Keratinocyte (primary cell): Measurements from ENCODE around the gene PPFIBP2. TPM values are rescaled to one million over a fixed set of nuclear protein-coding genes. Genes with fewer than 3 reads are reported as not detected.

Experiments used
- DNase-seq: peaks from one replicate; pipeline ENCODE4 v3.0.0-alpha.2; 2011; ENCODE audit warnings: low read depth, missing footprints, low spot score
- FAIRE-seq: peaks from 2 replicates; lab custom pipeline; 2011; peaks lifted over from hg19 to GRCh38; lab: Jason Lieb, UNC
- H2AFZ ChIP-seq: 2 replicates; pipeline ENCODE4 v1.6.0; 2012; ENCODE audit warnings: low read length, control low read depth, inconsistent platforms; ENCODE audit not compliant: control insufficient read depth
- H3K27ac ChIP-seq: 2 replicates; pipeline ENCODE4 v1.5.1; 2011; ENCODE audit warnings: low read length; ENCODE audit not compliant: control insufficient read depth, insufficient read depth
- H3K27me3 ChIP-seq: 3 replicates; pipeline ENCODE4 v1.6.0; 2011; ENCODE audit warnings: low read length; ENCODE audit not compliant: control insufficient read depth, insufficient read depth; ENCODE audit errors: extremely low read depth
- H3K36me3 ChIP-seq, 2 experiments: 2 replicates in 1 of 2; 3 replicates in 1 of 2; pipeline ENCODE4 v1.5.1; 2011; ENCODE audit warnings: low read length in 2 of 2, mild to moderate bottlenecking in 1 of 2; ENCODE audit not compliant: control insufficient read depth in 2 of 2, insufficient read depth in 2 of 2; ENCODE audit errors: extremely low read depth in 1 of 2
- H3K4me1 ChIP-seq: 3 replicates; pipeline ENCODE4 v1.5.1; 2011; ENCODE audit warnings: low read length; ENCODE audit not compliant: control insufficient read depth, insufficient read depth; ENCODE audit errors: extremely low read depth
- H3K4me2 ChIP-seq: 3 replicates; pipeline ENCODE4 v1.6.0; 2011; ENCODE audit warnings: low read depth, low read length; ENCODE audit not compliant: control insufficient read depth, insufficient read depth; ENCODE audit errors: extremely low read depth
- H3K4me3 ChIP-seq, 3 experiments: fragments of 200-600 bp in 1 of 3; sonication (generic) in 1 of 3; 2 replicates in 2 of 3; 3 replicates in 1 of 3; pipeline ENCODE4 v1.5.1; 2011 to 2016; ENCODE audit warnings: low read length in 3 of 3, mild to moderate bottlenecking in 3 of 3, control low read depth in 2 of 3, inconsistent platforms in 1 of 3, low read depth in 1 of 3, mixed read lengths in 1 of 3, mixed run types in 1 of 3, moderate library complexity in 1 of 3; ENCODE audit not compliant: control insufficient read depth in 2 of 3, insufficient read depth in 2 of 3; ENCODE audit errors: extremely low read depth in 1 of 3
- H3K79me2 ChIP-seq: 2 replicates; pipeline ENCODE4 v1.6.0; 2012; ENCODE audit warnings: low read length; ENCODE audit not compliant: control insufficient read depth, insufficient read depth
- H3K9ac ChIP-seq: 3 replicates; pipeline ENCODE4 v1.6.0; 2011; ENCODE audit warnings: low read length; ENCODE audit not compliant: control insufficient read depth, insufficient read depth; ENCODE audit errors: extremely low read depth
- H3K9me1 ChIP-seq: 3 replicates; pipeline ENCODE4 v1.6.0; 2011; ENCODE audit warnings: low read length; ENCODE audit not compliant: control insufficient read depth, insufficient read depth; ENCODE audit errors: extremely low read depth
- H3K9me3 ChIP-seq: 2 replicates; pipeline ENCODE4 v1.5.1; 2012; ENCODE audit warnings: low read depth, low read length; ENCODE audit not compliant: control insufficient read depth
- H4K20me1 ChIP-seq: 3 replicates; pipeline ENCODE4 v1.6.0; 2011; ENCODE audit warnings: low read length; ENCODE audit not compliant: control insufficient read depth, insufficient read depth; ENCODE audit errors: extremely low read depth
- CTCF ChIP-seq, 3 experiments: IDR thresholded peaks in 1 of 3; conservative IDR thresholded peaks in 1 of 3; optimal IDR thresholded peaks in 1 of 3; 2 replicates in 2 of 3; 3 replicates in 1 of 3; pipeline versions ENCODE3 to v1.5.1; 2011; ENCODE audit warnings: low read length in 3 of 3, mild to moderate bottlenecking in 3 of 3, moderate library complexity in 2 of 3, control low read depth in 1 of 3, inconsistent platforms in 1 of 3; ENCODE audit not compliant: insufficient read depth in 2 of 3; ENCODE audit errors: extremely low read depth in 1 of 3
- EZH2 ChIP-seq: IDR thresholded peaks from one replicate; pipeline ENCODE4 v1.6.1; 2012; ENCODE audit warnings: inconsistent platforms, mild to moderate bottlenecking, low read length, moderate library complexity
- dilution Hi-C: fragments of 300-500 bp; cut with MboI; formaldehyde crosslinking; loops from one replicate; pipeline ENCODE4 v1.7.0; 2020; ENCODE audit warnings: low sequenced_read_pairs; ENCODE audit not compliant: extremely low pct_ligation_motif_present
- polyA plus RNA-seq, 5 experiments: library from polyadenylated mRNA; depleted of rRNA in 3 of 5; stranded (reverse) in 3 of 5; stranded (forward) in 1 of 5; unstranded in 1 of 5; fragments of >200 nt; gene quantifications; 1 replicate in 1 of 5; 2 replicates in 3 of 5; 3 replicates in 1 of 5; pipeline versions ENCODE4 v1.2.1 to v1.2.3, GENCODE V29; 2011 to 2012; ENCODE audit warnings: missing spikeins in 2 of 5, low read depth in 1 of 5, low replicate concordance in 1 of 5

Gene PPFIBP2
- polyA plus RNA-seq, 1 donor (not counting 4 experiments of a cell fraction or from before 2014, with no cell fraction given), result 11.0 TPM

- Histone ChIP-seq H3K4me3 (no peak overlapping the region), H3K4me2 (no peak overlapping the region), H3K27me3 (no peaks in the 10 kb centered on the region), H2AFZ (no peak overlapping the region), H3K9me3 (no peaks in the 10 kb centered on the region), H3K79me2 (no peaks in the 10 kb centered on the region), H3K36me3 (no peaks in the 10 kb centered on the region), H3K9me1 (no peaks in the 10 kb centered on the region), H4K20me1 (no peaks in the 10 kb centered on the region), H3K9ac (no peak overlapping the region), H3K4me1 (no peaks in the 10 kb centered on the region), H3K27ac (no peak overlapping the region)
- dilution Hi-C loops, result no loop called here
- FAIRE-seq, result no peak
- DNase-seq, result no peak
- TF ChIP-seq CTCF (optimal IDR thresholded peaks at IDR 0.05 in 1 of 3, IDR thresholded peaks at IDR 0.05 in 1 of 3, conservative IDR thresholded peaks at IDR 0.05 in 1 of 3; ENCODE audit: extremely low read depth in 1 of 3, insufficient read depth in 2 of 3, low read length in 3 of 3) (no peak), EZH2 (no peak)
Observed at GRCh38 chr11:7488681-7489080, 25.1 kb upstream of the PPFIBP2 start.

GRCh38 chr11:7489376-7489775 lies 24.4 kb upstream of the PPFIBP2 start:
- no peaks in the 10 kb centered on the region for H3K36me3 ChIP-seq
- H2AFZ ChIP-seq, result no peak overlapping the region
- no peaks in the 10 kb centered on the region for H3K4me1 ChIP-seq
- no peaks in the 10 kb centered on the region for H4K20me1 ChIP-seq
- H3K9ac ChIP-seq, result no peak overlapping the region
- no peaks in the 10 kb centered on the region for H3K27me3 ChIP-seq
- no peak for DNase-seq
- no peak for FAIRE-seq
- H3K9me3 ChIP-seq, result no peaks in the 10 kb centered on the region
- TF ChIP-seq EZH2, result no peak
- no peak for TF ChIP-seq CTCF (optimal IDR thresholded peaks at IDR 0.05 in 1 of 3, IDR thresholded peaks at IDR 0.05 in 1 of 3, conservative IDR thresholded peaks at IDR 0.05 in 1 of 3; ENCODE audit: extremely low read depth in 1 of 3, insufficient read depth in 2 of 3, low read length in 3 of 3)
- H3K79me2 ChIP-seq, result no peaks in the 10 kb centered on the region
- no peak overlapping the region for H3K4me2 ChIP-seq
- dilution Hi-C loops, result no loop called here
- H3K9me1 ChIP-seq, result no peaks in the 10 kb centered on the region
- H3K4me3 ChIP-seq, result no peak overlapping the region
- no peak overlapping the region for H3K27ac ChIP-seq
